NCI-H2196 treated with DMSO at 0.1 percent for 48 hours (cell line): Measurements from ENCODE around the gene BAHCC1.
"Not testable (repeated sequence)": the region's sequence is repeated elsewhere in the genome, so short reads cannot be mapped to it uniquely, and the experiment has no call there.

Experiments
- DNase-seq: peaks from one replicate; lab custom pipeline; 2025; ENCODE audit not compliant: unreplicated experiment; lab: John Stamatoyannopoulos, UW

The BAHCC1 gene

DNA sequence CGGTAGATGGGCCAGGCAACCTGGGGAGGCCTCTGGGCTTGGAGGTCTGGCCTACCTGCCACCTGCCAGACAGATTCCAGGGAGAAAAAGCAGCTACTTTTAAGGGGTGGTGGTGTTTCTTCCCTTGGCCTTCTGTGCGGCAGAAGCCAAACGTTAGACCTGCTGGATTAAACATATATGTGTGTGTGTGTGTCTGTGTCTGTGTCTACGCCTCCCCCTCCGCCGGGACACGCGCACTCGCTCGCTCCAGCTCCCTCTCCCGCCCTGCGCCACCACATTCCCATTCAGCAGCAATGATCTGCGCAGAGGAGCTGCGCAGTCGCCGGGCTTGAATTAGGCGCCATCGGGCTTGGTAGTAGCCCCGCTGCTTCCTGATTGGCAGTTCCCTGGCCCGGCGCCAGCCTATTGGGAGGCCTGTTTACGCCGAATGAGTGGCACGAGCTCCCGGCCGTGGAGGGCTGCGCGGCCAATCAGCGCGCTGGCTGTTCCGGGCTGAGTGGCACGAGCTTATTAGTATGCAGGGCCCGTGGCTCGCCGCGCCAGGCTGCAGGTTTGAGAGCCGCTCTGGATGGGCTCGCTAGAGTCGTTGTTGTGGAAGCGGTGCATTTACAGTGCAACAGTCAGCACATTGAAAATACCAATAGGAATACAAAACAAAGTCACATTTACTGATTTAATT, at the start of gene BAHCC1:
Gene BAHCC1 (plus strand): TSS at position 537 of the 679 bp plus-strand sequence. CDS start 4,283 bp downstream, outside the sequence.
- DNase-seq = peak; percentile 100

DNA sequence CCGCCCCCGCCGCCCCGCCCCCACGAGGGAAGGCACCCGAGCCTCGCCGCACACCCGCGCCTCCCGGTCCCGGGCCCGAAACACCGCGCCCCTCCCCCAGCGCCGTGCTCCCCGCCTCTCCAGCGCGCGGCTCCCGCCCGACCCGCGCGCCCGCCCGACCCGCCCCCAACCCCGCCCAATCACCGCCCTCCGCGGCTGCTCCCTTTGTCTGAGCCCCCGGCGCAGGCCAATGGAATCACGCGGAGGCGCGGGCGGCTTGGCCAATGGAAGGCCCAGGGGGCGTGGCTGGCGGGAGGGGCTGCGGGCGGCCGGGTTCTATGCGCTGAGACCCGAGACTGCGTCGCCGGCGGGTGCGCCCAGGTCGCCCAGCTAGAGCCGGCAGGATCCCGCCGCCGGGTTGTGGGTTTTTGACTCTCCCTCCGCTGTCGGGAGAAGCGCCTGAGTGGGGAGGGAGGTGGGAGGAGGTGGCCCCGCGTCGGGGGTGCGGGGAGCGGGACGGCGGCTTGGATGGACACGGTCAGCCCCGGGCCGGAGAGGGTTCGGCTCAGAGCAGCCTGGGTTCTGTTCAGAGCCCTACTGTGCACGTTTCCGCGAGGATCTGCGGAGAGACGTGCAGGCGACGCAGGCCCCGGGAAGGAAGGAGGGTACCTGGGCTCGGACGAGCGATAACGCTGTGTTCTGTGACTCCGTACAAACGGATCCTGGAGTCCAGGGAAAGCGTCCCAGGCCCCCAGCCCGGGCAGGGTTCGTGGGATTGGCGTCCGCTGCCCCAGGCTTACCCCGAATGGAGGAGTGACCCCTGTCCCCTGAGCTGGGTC, 49.0 kb upstream of the BAHCC1 start:
- peak; percentile 98 for DNase-seq

DNA sequence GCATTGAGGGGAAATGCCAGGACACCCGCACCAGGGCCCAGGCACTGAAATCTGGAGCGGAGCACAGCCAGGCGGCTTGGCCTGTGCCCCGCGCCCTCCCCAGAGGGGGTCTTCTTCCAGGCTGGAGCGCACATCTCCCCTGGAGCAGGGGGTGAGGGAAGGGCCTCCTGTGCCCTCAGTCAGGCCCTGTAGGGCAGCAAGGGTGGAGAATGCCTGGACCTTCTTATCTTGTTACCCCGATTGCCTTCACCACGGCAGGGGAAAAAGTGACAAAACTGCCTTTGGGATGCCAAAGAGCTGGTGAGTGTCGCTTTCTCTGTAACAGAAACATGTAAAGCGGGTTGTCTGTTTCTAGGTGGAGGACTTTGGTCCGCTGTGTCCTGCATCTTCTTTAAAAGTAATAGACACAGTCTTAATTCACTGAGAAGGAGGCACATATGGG, 48.3 kb upstream of the BAHCC1 start:
- DNase-seq = no peak

DNA sequence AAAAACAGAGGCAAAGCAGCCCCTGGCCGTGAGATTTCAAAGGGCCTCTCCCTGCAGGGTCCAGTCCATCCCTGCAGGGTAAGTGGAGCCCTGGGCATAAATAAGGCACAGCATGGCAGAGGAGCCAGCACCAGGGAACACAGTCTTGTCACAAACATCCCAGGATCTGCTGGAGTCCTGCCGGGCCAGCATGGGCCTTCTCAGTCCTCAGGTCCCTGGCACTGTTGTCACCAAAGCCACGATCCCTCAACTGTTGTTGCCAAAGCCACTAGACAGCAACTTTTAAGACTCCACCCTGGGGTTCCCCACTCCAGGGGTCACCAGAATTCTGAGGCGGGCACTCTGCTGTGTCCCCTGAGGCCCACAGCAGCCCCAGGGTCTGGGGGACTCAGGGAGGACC, 47.8 kb upstream of the BAHCC1 start:
- no peak for DNase-seq

DNA sequence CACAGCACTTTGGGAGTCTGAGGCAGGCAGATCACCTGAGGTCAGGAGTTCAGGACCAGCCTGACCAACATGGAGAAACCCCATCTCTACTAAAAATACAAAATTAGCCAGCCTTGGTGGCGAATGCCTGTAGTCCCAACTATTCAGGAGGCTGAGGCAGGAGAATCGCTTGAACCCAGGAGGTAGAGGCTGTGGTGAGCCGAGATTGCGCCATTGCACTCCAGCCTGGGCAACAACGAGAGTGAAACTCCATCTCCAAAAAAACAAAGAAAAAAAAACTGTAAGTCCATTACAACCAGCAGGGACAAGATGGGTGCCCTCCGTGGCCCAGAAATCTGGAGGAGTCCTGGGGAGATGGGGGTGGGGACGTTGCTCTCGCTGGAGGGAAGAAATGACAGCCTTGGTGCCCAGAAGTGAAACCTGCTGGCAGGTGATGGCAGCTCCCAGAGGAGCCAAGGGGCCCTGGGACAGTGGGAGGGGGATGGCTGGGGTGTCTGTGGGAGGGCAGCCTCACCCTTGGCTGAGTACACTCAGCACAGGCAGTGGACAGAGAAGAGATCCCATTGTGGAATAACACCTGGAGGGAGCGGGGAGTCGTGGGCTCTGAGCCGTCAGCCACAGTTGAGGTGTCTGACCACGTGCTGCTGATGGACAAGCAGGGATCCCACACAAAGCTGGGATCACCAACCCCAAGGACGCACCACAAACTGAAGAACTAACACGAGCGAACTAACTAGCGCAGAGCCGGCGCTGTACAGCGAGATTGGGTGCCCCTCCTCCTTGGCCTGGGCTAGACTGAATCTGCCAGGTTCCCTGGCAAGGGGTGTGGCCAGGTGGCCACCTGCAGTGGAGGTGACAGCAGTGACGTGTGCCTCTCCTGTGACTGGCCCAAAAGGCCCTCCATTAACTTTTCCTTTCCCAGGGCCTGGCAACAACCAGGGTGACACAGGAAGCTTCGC, 46.9 kb upstream of the BAHCC1 start:
- no peak for DNase-seq

DNA sequence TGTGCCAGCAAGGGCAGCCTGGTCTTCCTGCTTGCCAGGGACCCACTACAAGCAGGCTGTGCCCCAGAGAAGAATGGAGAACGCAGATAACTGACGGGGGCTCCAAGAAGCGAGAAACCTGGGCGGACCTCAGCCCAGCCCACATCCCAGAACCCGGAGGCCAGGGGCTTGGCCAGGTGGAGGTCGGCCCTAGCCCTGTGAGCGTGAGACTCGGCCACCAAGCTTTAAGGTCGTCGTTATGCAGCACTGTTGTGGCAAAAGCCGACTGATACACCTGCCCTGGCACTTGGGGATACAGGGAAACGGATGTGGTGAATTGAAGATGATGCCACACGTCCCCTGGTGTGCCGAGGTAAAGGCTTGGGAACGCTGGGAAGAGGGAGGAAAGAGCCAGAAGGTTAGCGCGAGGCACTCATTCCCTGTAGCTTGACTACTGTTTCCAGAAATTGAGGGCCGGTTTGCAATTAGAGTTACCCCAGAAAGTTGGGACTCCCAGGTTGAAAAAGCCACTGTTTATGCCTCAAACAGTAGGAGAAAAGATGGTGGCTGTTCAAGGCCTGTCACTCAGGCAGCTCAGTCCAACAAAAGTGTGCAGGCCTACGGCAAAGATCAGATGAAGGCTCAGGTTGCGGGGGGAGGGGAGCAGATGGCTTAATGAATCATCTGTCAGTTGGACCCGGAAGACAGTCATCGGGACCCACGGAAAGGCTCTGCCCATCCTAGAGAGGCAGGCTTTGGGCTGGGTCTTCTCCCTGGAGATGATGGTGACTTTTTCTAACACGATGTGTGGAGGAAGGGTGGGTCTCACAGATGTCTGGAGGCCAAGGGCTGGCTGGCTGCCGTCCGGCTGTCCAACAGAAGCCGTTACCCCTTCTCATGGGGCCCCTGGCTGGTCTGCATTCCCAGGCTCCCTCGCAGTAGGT, 45.6 kb upstream of the BAHCC1 start:
- no peak for DNase-seq

DNA sequence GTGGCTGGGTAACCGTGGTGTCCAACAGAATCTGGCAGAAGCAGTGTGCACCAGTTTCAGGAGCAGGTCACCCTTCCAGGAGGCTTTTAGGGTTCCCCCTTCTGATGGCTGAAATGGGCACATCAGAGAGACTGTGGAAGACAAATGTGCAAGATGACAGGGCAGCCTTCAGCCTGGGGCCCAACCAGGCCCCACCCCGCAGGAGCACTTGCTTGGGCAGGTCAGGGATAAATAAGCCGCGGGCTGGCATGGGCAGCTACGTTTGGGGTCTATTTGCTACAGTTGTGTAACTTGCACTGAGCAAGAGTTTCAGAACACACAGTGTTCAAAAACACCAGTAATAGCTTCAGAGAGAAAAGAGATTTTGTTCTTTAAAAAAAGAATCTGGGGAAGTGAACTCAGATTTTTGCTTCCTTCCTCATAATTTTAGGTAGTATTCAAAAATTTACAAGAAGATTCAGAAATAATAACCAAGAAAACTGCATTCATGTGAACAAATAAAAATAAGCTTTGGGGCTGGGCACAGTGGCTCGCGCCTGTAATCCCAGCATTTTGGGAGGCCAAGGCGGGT, 44.9 kb upstream of the BAHCC1 start:
- DNase-seq = no peak

DNA sequence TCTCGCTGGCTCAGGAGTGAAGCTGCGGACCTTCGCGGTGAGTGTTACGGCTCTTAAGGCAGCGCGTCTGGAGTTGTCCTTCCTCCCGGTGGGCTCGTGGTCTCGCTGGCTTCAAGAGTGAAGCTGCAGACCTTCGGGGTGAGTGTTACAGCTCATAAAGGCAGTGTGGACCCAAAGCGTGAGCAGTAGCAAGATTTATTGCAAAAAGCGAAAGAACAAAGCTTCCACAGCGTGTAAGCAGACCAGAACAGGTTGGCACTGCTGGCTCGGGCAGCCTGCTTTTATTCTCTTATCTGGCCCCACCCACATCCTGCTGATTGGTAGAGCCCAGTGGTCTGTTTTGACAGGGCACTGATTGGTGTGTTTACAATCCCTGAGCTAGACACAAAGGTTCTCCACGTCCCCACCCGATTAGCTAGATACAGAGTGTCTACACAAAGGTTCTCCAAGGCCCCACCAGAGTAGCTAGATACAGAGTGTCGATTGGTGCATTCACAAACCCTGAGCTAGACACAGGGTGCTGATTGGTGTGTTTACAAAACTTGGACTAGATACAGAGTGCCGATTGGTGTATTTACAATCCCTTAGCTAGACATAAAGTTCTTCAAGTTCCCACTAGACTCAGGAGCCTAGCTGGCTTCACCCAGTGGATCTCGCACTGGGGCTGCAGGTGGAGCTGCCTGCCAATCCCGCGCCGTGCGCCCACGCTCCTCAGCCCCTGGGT, 43.8 kb upstream of the BAHCC1 start:
- DNase-seq = not testable (repeated sequence)

DNA sequence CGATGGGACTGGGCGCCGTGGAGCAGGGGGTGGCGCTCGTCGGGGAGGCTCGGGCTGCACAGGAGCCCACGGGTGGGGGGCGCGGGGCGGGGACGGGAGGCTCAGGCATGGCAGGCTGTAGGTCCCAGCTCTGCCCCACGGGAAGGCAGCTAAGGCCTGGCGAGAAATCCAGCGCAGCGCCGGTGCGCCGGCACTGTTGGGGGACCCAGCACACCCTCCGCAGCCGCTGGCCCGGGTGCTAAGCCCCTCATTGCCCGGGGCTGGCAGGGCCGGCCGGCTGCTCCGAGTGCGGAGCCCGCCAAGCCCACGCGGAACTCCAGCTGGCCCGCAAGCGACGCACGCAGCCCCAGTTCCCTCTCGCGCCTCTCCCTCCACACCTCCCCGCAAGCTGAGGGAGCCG, 43.2 kb upstream of the BAHCC1 start:
- not testable (repeated sequence) for DNase-seq

DNA sequence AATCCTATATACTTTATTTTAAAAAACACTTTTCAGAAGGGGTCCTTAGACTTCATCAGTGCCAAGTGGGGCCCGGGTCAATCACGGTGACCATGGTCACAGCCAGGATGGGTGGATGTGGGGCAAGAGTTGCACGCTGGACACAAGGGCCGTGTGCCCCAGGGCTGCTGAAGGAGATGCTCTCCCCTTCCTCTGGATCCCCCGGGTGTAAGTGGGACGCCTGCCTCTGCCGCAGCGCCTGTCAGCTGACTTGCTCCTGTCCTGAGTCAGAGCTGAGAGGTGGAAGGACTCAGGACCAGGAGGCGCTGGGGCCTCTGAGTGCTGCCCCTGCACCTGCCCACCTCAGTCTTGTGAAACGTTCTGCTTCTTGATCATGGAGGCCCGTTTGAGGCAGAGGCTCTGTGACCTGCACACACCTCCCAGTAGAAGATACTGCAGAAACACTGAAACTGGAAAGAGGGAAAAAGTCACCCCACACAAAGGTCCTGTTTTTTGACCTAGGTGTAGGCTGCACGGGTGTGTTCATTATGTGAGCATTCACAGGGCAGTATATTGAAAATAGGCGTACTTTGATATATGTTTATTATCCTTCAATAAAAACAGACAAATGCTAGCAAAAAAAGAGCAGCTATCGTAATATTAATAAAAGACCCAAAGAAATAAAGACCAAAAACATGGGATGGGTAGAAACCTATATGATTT, 40.9 kb upstream of the BAHCC1 start:
- no peak for DNase-seq

DNA sequence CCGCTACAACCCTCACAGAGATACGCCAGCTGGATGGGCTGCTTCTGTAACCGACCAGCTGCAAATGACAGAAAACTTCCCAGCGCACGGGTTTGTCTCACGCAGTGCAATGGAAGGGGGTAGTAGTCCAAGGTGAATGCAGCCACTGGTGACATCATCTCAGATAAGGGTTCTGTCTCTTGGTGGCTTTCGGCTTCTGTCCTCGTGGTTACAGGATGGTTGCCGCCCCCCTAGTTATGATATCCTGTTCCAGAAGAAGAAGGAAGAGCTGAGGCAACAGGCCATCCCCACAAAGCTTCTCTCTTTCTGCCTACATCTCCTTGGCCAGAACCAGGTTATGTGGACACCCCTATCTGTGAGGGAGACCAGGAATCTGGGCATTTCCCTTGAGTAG, 40.3 kb upstream of the BAHCC1 start:
- DNase-seq = no peak

DNA sequence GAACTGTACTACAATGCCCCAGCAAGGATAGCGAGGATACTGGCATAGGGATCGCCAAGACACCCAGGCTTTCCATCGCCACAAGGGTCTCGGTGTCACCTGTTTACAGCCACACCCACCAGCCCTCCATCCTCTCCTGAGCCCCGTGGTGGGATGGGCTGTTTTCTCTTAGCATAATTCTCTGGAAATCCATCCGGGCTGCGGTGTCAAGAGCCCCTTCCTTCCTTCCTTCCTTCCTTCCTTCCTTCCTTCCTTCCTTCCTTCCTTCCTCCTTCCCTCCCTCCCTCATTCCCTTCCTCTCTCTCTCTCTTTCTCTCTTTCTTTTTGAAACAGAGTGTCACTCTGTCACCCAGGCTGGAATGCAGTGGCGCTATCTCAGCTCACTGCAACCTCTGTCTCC, 36.0 kb upstream of the BAHCC1 start:
- no peak for DNase-seq

DNA sequence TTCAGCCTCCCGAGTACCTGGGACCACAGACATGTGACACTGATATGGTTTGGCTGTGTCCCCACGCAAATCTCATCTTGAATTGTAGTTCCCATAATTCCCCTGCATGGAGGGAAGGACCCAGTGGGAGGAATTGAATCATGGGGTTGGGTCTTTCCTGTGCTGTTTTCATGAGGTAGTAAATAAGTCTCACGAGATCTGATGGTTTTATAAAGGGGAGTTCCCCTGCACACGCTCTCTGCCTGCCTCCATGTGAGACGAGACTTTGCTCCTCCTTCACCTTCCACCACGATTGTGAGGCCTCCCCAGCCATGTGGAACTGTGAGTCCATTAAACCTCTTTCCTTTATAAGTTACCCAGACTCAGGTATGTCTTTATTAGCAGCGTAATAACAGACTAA, 33.3 kb upstream of the BAHCC1 start:
- not testable (repeated sequence) for DNase-seq

DNA sequence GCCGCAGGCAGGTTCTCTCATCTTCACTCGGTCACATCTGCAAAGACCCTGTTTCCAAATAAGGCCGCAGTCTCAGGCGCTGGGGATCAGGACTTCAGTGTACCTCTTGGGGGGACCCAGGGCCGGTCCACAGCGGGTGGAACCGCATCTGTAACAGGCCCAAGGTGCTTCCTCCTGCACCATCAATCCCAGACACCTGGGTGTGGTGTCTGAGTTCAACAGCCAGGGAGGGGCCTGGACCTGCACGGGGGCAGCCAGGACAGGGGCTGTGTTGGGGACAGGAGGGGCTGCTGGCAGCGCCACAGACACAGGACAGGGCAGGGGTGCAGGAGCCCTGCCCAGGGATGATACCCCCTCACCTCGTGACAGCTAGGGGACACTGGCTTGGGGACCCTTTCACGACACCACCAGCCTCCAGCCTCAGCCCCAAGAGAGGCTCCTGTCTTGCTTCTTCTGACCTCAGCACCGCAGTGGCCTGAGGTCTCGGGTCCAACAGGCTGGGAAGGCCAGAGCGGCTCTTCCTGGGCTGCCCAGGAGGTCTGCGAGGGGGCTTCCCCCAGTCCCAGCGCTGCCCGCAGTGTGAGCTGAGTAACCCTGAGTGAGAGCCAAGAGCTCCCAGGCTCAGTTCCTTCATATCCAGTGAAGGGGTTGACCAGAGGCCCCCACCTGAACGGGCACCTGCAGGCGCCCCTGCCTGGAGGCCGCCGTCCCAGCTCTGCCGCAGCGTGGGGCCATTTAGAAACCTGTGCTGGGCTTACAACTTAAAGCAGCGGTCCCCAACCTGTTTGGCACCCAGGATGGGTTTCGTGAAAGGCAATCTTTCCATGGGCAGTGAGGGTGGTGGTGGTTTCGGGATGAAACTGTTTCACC, 30.7 kb upstream of the BAHCC1 start:
- DNase-seq = no peak

DNA sequence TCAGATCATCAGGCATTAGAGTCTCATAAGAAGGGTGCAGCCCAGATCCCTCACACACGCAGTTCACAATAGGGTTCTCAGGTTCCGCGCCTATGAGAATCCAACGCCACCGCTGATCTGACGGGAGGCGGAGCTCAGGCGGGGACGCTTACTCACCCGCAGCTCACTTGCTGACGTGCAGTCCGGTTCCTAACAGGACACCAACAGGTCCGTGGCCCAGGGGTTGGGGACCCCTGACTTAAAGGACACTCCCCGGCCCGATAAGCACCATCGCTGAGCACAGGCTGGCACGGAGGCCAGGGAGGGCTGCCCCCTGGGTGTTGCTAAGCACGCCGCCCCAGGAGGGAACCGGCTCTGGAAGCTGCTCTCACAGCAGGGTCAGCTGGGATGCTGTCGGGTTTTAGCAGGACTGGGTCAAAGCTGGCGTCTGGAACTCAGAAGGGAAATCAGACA, 30.1 kb upstream of the BAHCC1 start:
- no peak for DNase-seq

DNA sequence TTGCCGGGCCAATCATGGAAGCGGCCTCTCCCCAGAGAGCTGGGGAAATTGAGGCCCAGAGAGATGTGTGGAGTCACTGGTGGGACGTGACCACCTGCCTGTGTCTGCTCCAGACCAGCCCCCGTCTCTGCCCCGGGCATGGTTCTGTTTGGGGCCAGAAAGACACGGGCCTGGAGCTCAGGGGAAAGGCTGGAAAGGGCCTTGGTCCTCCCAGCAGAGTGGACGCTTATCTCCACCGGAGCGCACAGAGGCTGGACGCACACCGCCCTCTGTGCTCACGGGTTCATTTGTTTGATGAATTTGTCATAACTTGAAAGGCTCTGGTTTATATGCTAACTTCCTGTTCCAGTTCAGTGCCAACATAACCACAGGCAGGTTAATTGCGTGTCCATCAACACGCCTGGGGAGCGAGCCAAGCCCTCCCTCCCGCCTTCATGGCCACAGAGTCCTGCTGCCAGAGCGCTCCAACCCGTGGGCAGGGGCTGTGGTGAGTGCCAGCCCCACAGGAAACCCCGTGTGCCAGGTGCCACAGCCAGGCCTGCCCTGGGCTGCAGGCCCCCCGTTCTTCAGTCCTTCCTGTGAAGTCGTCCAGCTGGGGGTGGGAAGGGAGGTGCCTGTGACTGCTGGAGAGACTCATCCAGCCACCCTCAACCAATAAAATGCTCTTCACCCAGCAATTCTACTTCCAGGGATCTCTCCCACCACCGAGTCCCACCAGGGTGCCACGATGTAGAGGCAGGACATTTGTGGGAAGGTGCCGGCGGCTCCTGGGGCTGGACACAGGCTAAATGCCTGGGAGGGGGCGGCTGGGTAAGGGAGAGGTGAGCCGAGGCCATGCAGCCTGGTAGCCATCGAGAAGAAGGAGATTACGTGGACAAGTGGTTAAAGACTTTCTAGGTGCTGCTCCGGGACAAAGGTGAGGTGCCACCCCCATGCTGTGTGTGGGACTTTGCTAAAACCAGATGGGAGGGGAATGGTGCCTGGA, 29.4 kb upstream of the BAHCC1 start:
- peak; percentile 92 for DNase-seq
